COLO668 (cell line): Measurements from ENCODE around the gene MRRF.
"Not testable (repeated sequence)": the region's sequence is repeated elsewhere in the genome, so short reads cannot be mapped to it uniquely, and the experiment has no call there.

Experiments
- DNase-seq: peaks from one replicate; lab custom pipeline; 2025; ENCODE audit not compliant: unreplicated experiment; lab: John Stamatoyannopoulos, UW

MRRF gene

GRCh38 chr9:122350577-122351355 lies 86.1 kb downstream of the MRRF start:
- peak; percentile 66 for DNase-seq

GRCh38 chr9:122354536-122355199 lies 90.0 kb downstream of the MRRF start:
- DNase-seq, result no peak

GRCh38 chr9:122355336-122355875 lies 90.7 kb downstream of the MRRF start:
- DNase-seq, result no peak

GRCh38 chr9:122356627-122357026 lies 91.9 kb downstream of the MRRF start:
- DNase-seq, result no peak

- no peak for DNase-seq
These were observed 96.2 kb downstream of the MRRF start for GRCh38 chr9:122360891-122361290.

- not testable (repeated sequence) for DNase-seq
These were observed 98.4 kb downstream of the MRRF start for GRCh38 chr9:122363131-122363530.

- DNase-seq, result no peak
These were observed 99.6 kb downstream of the MRRF start for GRCh38 chr9:122364117-122364782.

GRCh38 chr9:122364783-122365150 lies 100.1 kb downstream of the MRRF start:
- no peak for DNase-seq

GRCh38 chr9:122366074-122366660 lies 101.5 kb downstream of the MRRF start:
- no peak for DNase-seq

- DNase-seq, result no peak
These were observed 102.4 kb downstream of the MRRF start for GRCh38 chr9:122367065-122367464.

GRCh38 chr9:122367774-122368460 lies 103.2 kb downstream of the MRRF start:
- DNase-seq, result no peak

GRCh38 chr9:122368642-122369041 lies 104.0 kb downstream of the MRRF start:
- DNase-seq, result no peak

GRCh38 chr9:122370303-122370702 lies 105.6 kb downstream of the MRRF start:
- DNase-seq, result no peak

- DNase-seq, result peak; percentile 12
These were observed 106.4 kb downstream of the MRRF start, which contains the start of gene PTGS1 for GRCh38 chr9:122370869-122371755. TSS of gene PTGS1 (plus strand) at chr9:122371024. CDS start at chr9:122371085, 61 bp downstream.

- no peak for DNase-seq
These were observed 107.2 kb downstream of the MRRF start for GRCh38 chr9:122371846-122372245.

- DNase-seq, result no peak
These were observed 108.5 kb downstream of the MRRF start for GRCh38 chr9:122372856-122373845.

- DNase-seq, result no peak
These were observed 110.3 kb downstream of the MRRF start for GRCh38 chr9:122374885-122375420.

- no peak for DNase-seq
These were observed 112.1 kb downstream of the MRRF start for GRCh38 chr9:122376796-122377195.
